ENCODE results near the gene ARTN. TPM values are rescaled to one million over a fixed set of nuclear protein-coding genes. Genes with fewer than 3 reads are reported as not detected.

ARTN gene
- total RNA-seq, 2 experiments from 2014 or later, result 0.15 TPM; not detected in 1

- CTCF ChIA-PET, result interaction anchor here (2.1 kb wide), 1 partner anchor 15 kb away, joined by 6 read pairs; no protein-coding TSS in a partner anchor
- POLR2A ChIA-PET, result no interaction called here
Measured at GRCh38 chr1:43919906-43920305, 13.7 kb upstream of the ARTN start.

GRCh38 chr1:43921022-43921421, 12.6 kb upstream of the ARTN start:
- ChIA-PET POLR2A (no interaction called here), CTCF (no interaction called here)

GRCh38 chr1:43924516-43924915, 9.1 kb upstream of the ARTN start:
- POLR2A ChIA-PET, result no interaction called here

GRCh38 chr1:43925846-43926245, 7.8 kb upstream of the ARTN start:
- CTCF ChIA-PET, result interaction anchor here (1.7 kb wide), 1 partner anchor 10 kb away, joined by 5 read pairs; no protein-coding TSS in a partner anchor
- POLR2A ChIA-PET, result no interaction called here

More at GRCh38 chr1:43924516-43924915, 9.1 kb upstream of the ARTN start:
- CTCF ChIA-PET, result interaction anchor here (1.4 kb wide), 1 partner anchor 10 kb away, joined by 6 read pairs; no protein-coding TSS in a partner anchor

GRCh38 chr1:43930168-43930948, 3.2 kb upstream of the ARTN start:
- ChIA-PET CTCF (interaction anchor here (1.0 to 1.7 kb wide), 3 partner anchors 118 to 166 kb away, joined by 3 to 7 read pairs (median 5); no protein-coding TSS in a partner anchor), POLR2A (no interaction called here)

GRCh38 chr1:43930949-43931275, 2.7 kb upstream of the ARTN start:
- CTCF ChIA-PET, result interaction anchor here (1.0 to 1.7 kb wide), 3 partner anchors 118 to 166 kb away, joined by 3 to 7 read pairs (median 5); no protein-coding TSS in a partner anchor
- POLR2A ChIA-PET, result no interaction called here

- CTCF ChIA-PET, result interaction anchor here (0.8 to 6.7 kb wide), 4 partner anchors 14 to 704 kb away, joined by 3 to 79 read pairs (median 40); partner anchors contain the start of gene IPO13
- POLR2A ChIA-PET, result no interaction called here
Measured at GRCh38 chr1:43931711-43932660, 1.6 kb upstream of the ARTN start.

- ChIA-PET CTCF (interaction anchor here (0.8 to 6.7 kb wide), 5 partner anchors 13 to 705 kb away, joined by 3 to 79 read pairs (median 5); partner anchors contain the start of gene IPO13), POLR2A (no interaction called here)
Measured at GRCh38 chr1:43932786-43933385, 715 bp upstream of the ARTN start.

- ChIA-PET POLR2A (interaction anchor here (1.0 to 1.2 kb wide), 2 partner anchors 37 to 228 kb away, joined by 3 read pairs; no protein-coding TSS in a partner anchor), CTCF (interaction anchor here (0.6 to 6.7 kb wide), 34 partner anchors 8 to 408 kb away, joined by 3 to 79 read pairs (median 4); partner anchors contain the start of genes ATP6V0B, CCDC24, IPO13 and KDM4A)
Measured at GRCh38 chr1:43934101-43934985, 742 bp downstream of the ARTN start.

GRCh38 chr1:43934986-43935324, 1.4 kb downstream of the ARTN start:
- ChIA-PET POLR2A (interaction anchor here (1.0 to 1.2 kb wide), 2 partner anchors 37 to 228 kb away, joined by 3 read pairs; no protein-coding TSS in a partner anchor), CTCF (interaction anchor here (0.6 to 6.7 kb wide), 27 partner anchors 9 to 405 kb away, joined by 3 to 79 read pairs (median 3); partner anchors contain the start of genes ATP6V0B, CCDC24, IPO13 and KDM4A)

GRCh38 chr1:43935711-43936427, 2.3 kb downstream of the ARTN start:
- POLR2A ChIA-PET, result interaction anchor here (1.2 kb wide), 1 partner anchor 36 kb away, joined by 3 read pairs; no protein-coding TSS in a partner anchor
- CTCF ChIA-PET, result interaction anchor here (0.9 to 6.7 kb wide), 8 partner anchors 9 to 230 kb away, joined by 4 to 79 read pairs (median 6); partner anchors contain the start of gene IPO13

GRCh38 chr1:43936431-43937151, 3.0 kb downstream of the ARTN start:
- ChIA-PET POLR2A (no interaction called here), CTCF (interaction anchor here (0.9 to 6.7 kb wide), 6 partner anchors 9 to 173 kb away, joined by 3 to 79 read pairs (median 6); partner anchors contain the start of gene IPO13)

- ChIA-PET POLR2A (no interaction called here), CTCF (interaction anchor here (0.9 to 6.7 kb wide), 3 partner anchors 9 to 174 kb away, joined by 3 to 72 read pairs (median 3); partner anchors contain the start of gene IPO13)
Measured at GRCh38 chr1:43937179-43937865, 3.7 kb downstream of the ARTN start.

- CTCF ChIA-PET, result interaction anchor here (1.3 to 6.7 kb wide), 2 partner anchors 8 to 174 kb away, joined by 3 to 72 read pairs; partner anchors contain the start of gene IPO13
- POLR2A ChIA-PET, result no interaction called here
Measured at GRCh38 chr1:43938383-43938782, 4.8 kb downstream of the ARTN start.

- POLR2A ChIA-PET, result no interaction called here
- CTCF ChIA-PET, result no interaction called here
Measured at GRCh38 chr1:43938892-43939587, 5.4 kb downstream of the ARTN start.

All from activated CD8-positive, alpha-beta memory T cell treated with anti-CD3 and anti-CD28 coated beads for 36 hours (primary cell).